ENCODE results near the gene CAPG. TPM values are rescaled to one million over a fixed set of nuclear protein-coding genes. Genes with fewer than 3 reads are reported as not detected.
A peak's percentile ranks its signal among the peaks of the same experiment; 100 is the strongest.

Gene CAPG
- total RNA-seq, 1 donor from 2014 or later = 165 TPM

GRCh38 chr2:85405201-85406059, 4.7 kb downstream of the CAPG start:
- H3K4me1 ChIP-seq = peaks cover 49% of the 10 kb centered on the region
- intact Hi-C loops (cut with DNase I) = no loop called here
- no peak for DNase-seq (ENCODE audit: extremely low spot score in 2 of 2)
- H3K36me3 ChIP-seq = peaks cover 0 to 12% of the 10 kb centered on the region in 2 donors
- no peak overlapping the region for H3K4me3 ChIP-seq
- H3K9me3 ChIP-seq = no peaks in the 10 kb centered on the region
- H3K27ac ChIP-seq = peak overlapping the region; percentile 33
- H3K27me3 ChIP-seq = no peaks in the 10 kb centered on the region
- TF ChIP-seq POLR2A (IDR thresholded peaks at IDR 0.05) (no peak), POLR2AphosphoS5 (IDR thresholded peaks at IDR 0.05; ENCODE audit: insufficient read depth in 1 of 2, low read depth in 1 of 2) (peak in 1 of 2 donors; percentile 51)
- TF ChIP-seq, protein P1, sequence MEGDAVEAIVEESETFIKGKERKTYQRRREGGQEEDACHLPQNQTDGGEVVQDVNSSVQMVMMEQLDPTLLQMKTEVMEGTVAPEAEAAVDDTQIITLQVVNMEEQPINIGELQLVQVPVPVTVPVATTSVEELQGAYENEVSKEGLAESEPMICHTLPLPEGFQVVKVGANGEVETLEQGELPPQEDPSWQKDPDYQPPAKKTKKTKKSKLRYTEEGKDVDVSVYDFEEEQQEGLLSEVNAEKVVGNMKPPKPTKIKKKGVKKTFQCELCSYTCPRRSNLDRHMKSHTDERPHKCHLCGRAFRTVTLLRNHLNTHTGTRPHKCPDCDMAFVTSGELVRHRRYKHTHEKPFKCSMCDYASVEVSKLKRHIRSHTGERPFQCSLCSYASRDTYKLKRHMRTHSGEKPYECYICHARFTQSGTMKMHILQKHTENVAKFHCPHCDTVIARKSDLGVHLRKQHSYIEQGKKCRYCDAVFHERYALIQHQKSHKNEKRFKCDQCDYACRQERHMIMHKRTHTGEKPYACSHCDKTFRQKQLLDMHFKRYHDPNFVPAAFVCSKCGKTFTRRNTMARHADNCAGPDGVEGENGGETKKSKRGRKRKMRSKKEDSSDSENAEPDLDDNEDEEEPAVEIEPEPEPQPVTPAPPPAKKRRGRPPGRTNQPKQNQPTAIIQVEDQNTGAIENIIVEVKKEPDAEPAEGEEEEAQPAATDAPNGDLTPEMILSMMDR (IDR thresholded peaks at IDR 0.05) = no peak

GRCh38 chr2:85401844-85402243, 8.3 kb downstream of the CAPG start:
- H3K27me3 ChIP-seq = no peaks in the 10 kb centered on the region

DNA sequence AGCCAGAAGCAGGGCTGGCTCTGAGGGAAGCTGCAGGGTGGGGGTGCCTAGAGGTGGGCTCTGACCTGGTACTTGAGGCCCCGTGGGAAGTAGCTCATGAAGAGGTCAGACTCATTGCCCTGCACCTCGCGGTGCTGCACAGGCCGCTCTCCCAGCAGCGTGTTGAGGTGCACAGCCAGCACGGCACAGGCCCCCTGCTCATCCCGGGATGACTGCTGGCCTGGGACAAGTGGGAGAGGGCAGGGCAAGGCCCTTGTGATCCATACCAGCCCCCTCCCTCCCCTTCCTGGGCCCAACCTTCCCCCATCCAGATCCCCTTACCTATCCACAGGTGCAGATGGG, 8.7 kb downstream of the CAPG start:
- H3K4me1 ChIP-seq = peaks cover 37% of the 10 kb centered on the region
- intact Hi-C loops (cut with DNase I) = no loop called here
- H3K4me3 ChIP-seq = no peak overlapping the region
- no peak for DNase-seq (ENCODE audit: extremely low spot score in 2 of 2)
- no peaks in the 10 kb centered on the region for H3K27me3 ChIP-seq
- TF ChIP-seq POLR2A (IDR thresholded peaks at IDR 0.05) (no peak), POLR2AphosphoS5 (IDR thresholded peaks at IDR 0.05; ENCODE audit: insufficient read depth in 1 of 2, low read depth in 1 of 2) (no peak)
- TF ChIP-seq, protein P1 (IDR thresholded peaks at IDR 0.05) = no peak
- H3K27ac ChIP-seq = no peak overlapping the region
- peaks cover 2 to 31% of the 10 kb centered on the region in 2 donors for H3K36me3 ChIP-seq
- H3K9me3 ChIP-seq = no peaks in the 10 kb centered on the region

More at GRCh38 chr2:85401844-85402243, 8.3 kb downstream of the CAPG start:
- intact Hi-C loops (cut with DNase I) = no loop called here
- no peak overlapping the region for H3K4me3 ChIP-seq
- H3K27ac ChIP-seq = no peak overlapping the region
- TF ChIP-seq POLR2AphosphoS5 (IDR thresholded peaks at IDR 0.05; ENCODE audit: insufficient read depth in 1 of 2, low read depth in 1 of 2) = no peak
- TF ChIP-seq, protein P1 (IDR thresholded peaks at IDR 0.05) = no peak
- TF ChIP-seq POLR2A (IDR thresholded peaks at IDR 0.05) = no peak
- no peaks in the 10 kb centered on the region for H3K9me3 ChIP-seq
- peaks cover 2 to 31% of the 10 kb centered on the region in 2 donors for H3K36me3 ChIP-seq
- no peak for DNase-seq (ENCODE audit: extremely low spot score in 2 of 2)
- H3K4me1 ChIP-seq = peaks cover 34% of the 10 kb centered on the region

- DNase-seq (ENCODE audit: extremely low spot score in 2 of 2) = no peak
- H3K4me1 ChIP-seq = peaks cover 37% of the 10 kb centered on the region
- H3K27me3 ChIP-seq = no peaks in the 10 kb centered on the region
- H3K9me3 ChIP-seq = no peaks in the 10 kb centered on the region
- no peak overlapping the region for H3K27ac ChIP-seq
- no peak overlapping the region for H3K4me3 ChIP-seq
- intact Hi-C loops (cut with DNase I) = no loop called here
- TF ChIP-seq POLR2A (IDR thresholded peaks at IDR 0.05) (no peak), POLR2AphosphoS5 (IDR thresholded peaks at IDR 0.05; ENCODE audit: insufficient read depth in 1 of 2, low read depth in 1 of 2) (no peak)
- TF ChIP-seq, protein P1 (IDR thresholded peaks at IDR 0.05) = no peak
- H3K36me3 ChIP-seq = peaks cover 2 to 37% of the 10 kb centered on the region in 2 donors
These were observed 9.4 kb downstream of the CAPG start for GRCh38 chr2:85400541-85401463.

Measured in vagina (tissue), 2 donors.